Loucy (cell line): ENCODE data around the gene TUBA1C.

Experiments
- H2AFZ ChIP-seq: fragments of 200-600 bp; sonication (generic); 2 replicates; pipeline ENCODE4 v1.6.0; 2016; ENCODE audit warnings: antibody characterized with exemption, mild to moderate bottlenecking, low read length, moderate library complexity
- H3F3A ChIP-seq: fragments of 200-600 bp; 2 replicates; pipeline ENCODE4 v1.6.0; 2016; ENCODE audit warnings: antibody characterized with exemption, low read depth, mild to moderate bottlenecking
- H3K27me3 ChIP-seq: fragments of 200-600 bp; sonication (generic); 2 replicates; pipeline ENCODE4 v1.6.1; 2014; ENCODE audit warnings: low read length, mild to moderate bottlenecking; ENCODE audit not compliant: insufficient read depth, poor library complexity, severe bottlenecking
- H3K36me3 ChIP-seq: fragments of 200-600 bp; sonication (generic); 2 replicates; pipeline ENCODE4 v1.6.1; 2016; ENCODE audit warnings: low read length; ENCODE audit not compliant: insufficient read depth
- H3K4me1 ChIP-seq: fragments of 200-600 bp; sonication (generic); 2 replicates; pipeline ENCODE4 v1.5.1; 2014; ENCODE audit warnings: low read length, mild to moderate bottlenecking; ENCODE audit not compliant: insufficient read depth, poor library complexity, severe bottlenecking
- H3K4me2 ChIP-seq: fragments of 200-600 bp; sonication (generic); 2 replicates; pipeline ENCODE4 v1.6.0; 2014; ENCODE audit warnings: antibody characterized with exemption, low read length, low read depth, mild to moderate bottlenecking; ENCODE audit not compliant: poor library complexity, severe bottlenecking
- H3K4me3 ChIP-seq: fragments of 200-600 bp; sonication (generic); 2 replicates; pipeline ENCODE4 v1.5.1; 2014; ENCODE audit warnings: low read length, mild to moderate bottlenecking, mixed read lengths; ENCODE audit not compliant: poor library complexity, severe bottlenecking
- H3K79me2 ChIP-seq: fragments of 200-600 bp; sonication (generic); 2 replicates; pipeline ENCODE4 v1.6.1; 2014; ENCODE audit warnings: low read length; ENCODE audit not compliant: insufficient read depth
- H3K9ac ChIP-seq: fragments of 200-600 bp; sonication (generic); 2 replicates; pipeline ENCODE4 v1.6.0; 2014; ENCODE audit warnings: mild to moderate bottlenecking, low read depth, low read length, moderate library complexity; ENCODE audit not compliant: poor library complexity, severe bottlenecking
- H3K9me2 ChIP-seq: fragments of 200-600 bp; sonication (generic); replicated peaks from 2 replicates; pipeline ENCODE4 v1.6.1; 2016; ENCODE audit warnings: low read depth, low read length, mixed read lengths
- H3K9me3 ChIP-seq: fragments of 200-600 bp; sonication (generic); 2 replicates; pipeline ENCODE4 v1.6.1; 2014; ENCODE audit warnings: mild to moderate bottlenecking, antibody characterized with exemption, low read length, low read depth; ENCODE audit not compliant: insufficient read depth
- H4K20me1 ChIP-seq: fragments of 200-600 bp; sonication (generic); 2 replicates; pipeline ENCODE4 v1.6.0; 2014; ENCODE audit warnings: antibody characterized with exemption, low read length, mild to moderate bottlenecking; ENCODE audit not compliant: insufficient read depth, poor library complexity, severe bottlenecking
- EZH2phosphoT487 ChIP-seq: fragments of 200-600 bp; IDR thresholded peaks from 2 replicates; pipeline ENCODE4 v1.6.1; 2018; ENCODE audit warnings: antibody characterized with exemption, mild to moderate bottlenecking, moderate library complexity, borderline replicate concordance
- TF ChIP-seq, protein P1 (sequence below): fragments of 200-600 bp; sonication (generic); conservative IDR thresholded peaks from 2 replicates; pipeline ENCODE4 v1.5.1; 2014; ENCODE audit warnings: mild to moderate bottlenecking, antibody characterized with exemption, low read length

Gene TUBA1C

GRCh38 chr12:49223122-49223521 lies 41.8 kb upstream of the TUBA1C start:
- no peak overlapping the region for H3K4me3 ChIP-seq
- no peaks in the 10 kb centered on the region for H3K9me3 ChIP-seq
- no peaks in the 10 kb centered on the region for H3K27me3 ChIP-seq
- H3K4me2 ChIP-seq: no peak overlapping the region
- no peaks in the 10 kb centered on the region for H4K20me1 ChIP-seq
- no peak overlapping the region for H3K9ac ChIP-seq
- no peak overlapping the region for H2AFZ ChIP-seq
- TF ChIP-seq, protein P1, sequence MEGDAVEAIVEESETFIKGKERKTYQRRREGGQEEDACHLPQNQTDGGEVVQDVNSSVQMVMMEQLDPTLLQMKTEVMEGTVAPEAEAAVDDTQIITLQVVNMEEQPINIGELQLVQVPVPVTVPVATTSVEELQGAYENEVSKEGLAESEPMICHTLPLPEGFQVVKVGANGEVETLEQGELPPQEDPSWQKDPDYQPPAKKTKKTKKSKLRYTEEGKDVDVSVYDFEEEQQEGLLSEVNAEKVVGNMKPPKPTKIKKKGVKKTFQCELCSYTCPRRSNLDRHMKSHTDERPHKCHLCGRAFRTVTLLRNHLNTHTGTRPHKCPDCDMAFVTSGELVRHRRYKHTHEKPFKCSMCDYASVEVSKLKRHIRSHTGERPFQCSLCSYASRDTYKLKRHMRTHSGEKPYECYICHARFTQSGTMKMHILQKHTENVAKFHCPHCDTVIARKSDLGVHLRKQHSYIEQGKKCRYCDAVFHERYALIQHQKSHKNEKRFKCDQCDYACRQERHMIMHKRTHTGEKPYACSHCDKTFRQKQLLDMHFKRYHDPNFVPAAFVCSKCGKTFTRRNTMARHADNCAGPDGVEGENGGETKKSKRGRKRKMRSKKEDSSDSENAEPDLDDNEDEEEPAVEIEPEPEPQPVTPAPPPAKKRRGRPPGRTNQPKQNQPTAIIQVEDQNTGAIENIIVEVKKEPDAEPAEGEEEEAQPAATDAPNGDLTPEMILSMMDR: no peak
- no peak for TF ChIP-seq EZH2phosphoT487
- H3K4me1 ChIP-seq: no peaks in the 10 kb centered on the region
- H3K79me2 ChIP-seq: no peaks in the 10 kb centered on the region
- no peaks in the 10 kb centered on the region for H3K9me2 ChIP-seq
- no peaks in the 10 kb centered on the region for H3K36me3 ChIP-seq
- no peaks in the 10 kb centered on the region for H3F3A ChIP-seq

GRCh38 chr12:49223590-49224369 lies 41.1 kb upstream of the TUBA1C start:
- Histone ChIP-seq H2AFZ (peak overlapping the region; percentile 71), H3K4me1 (no peaks in the 10 kb centered on the region)
- TF ChIP-seq, protein P1: no peak
- no peak for TF ChIP-seq EZH2phosphoT487

GRCh38 chr12:49225576-49226166 lies 39.2 kb upstream of the TUBA1C start:
- Histone ChIP-seq H4K20me1 (no peaks in the 10 kb centered on the region), H3K9me2 (no peaks in the 10 kb centered on the region), H3K9ac (no peak overlapping the region), H3K4me3 (no peak overlapping the region), H3K9me3 (no peaks in the 10 kb centered on the region), H3K36me3 (no peaks in the 10 kb centered on the region), H3K79me2 (no peaks in the 10 kb centered on the region), H2AFZ (no peak overlapping the region), H3K4me2 (no peak overlapping the region), H3K4me1 (no peaks in the 10 kb centered on the region), H3F3A (no peaks in the 10 kb centered on the region), H3K27me3 (no peaks in the 10 kb centered on the region)
- no peak for TF ChIP-seq EZH2phosphoT487
- TF ChIP-seq, protein P1: peak; percentile 55

More at GRCh38 chr12:49223590-49224369, 41.1 kb upstream of the TUBA1C start:
- H3K4me2 ChIP-seq: no peak overlapping the region
- H3K36me3 ChIP-seq: no peaks in the 10 kb centered on the region
- no peak overlapping the region for H3K4me3 ChIP-seq
- no peak overlapping the region for H3K9ac ChIP-seq
- no peaks in the 10 kb centered on the region for H3K79me2 ChIP-seq
- no peaks in the 10 kb centered on the region for H3K9me2 ChIP-seq
- H3F3A ChIP-seq: no peaks in the 10 kb centered on the region
- H4K20me1 ChIP-seq: no peaks in the 10 kb centered on the region
- H3K27me3 ChIP-seq: no peaks in the 10 kb centered on the region
- no peaks in the 10 kb centered on the region for H3K9me3 ChIP-seq
